Transverse colon (tissue), 4 donors: ENCODE results near the gene ADPRHL1.

Experiments
- CTCF ChIP-seq, 5 experiments: fragments of 200-600 bp in 3 of 5; fragments of 450-650 bp in 2 of 5; sonication (generic) in 3 of 5; IDR thresholded peaks; 1 replicate in 2 of 5; 2 replicates in 3 of 5; pipeline ENCODE4 v1.5.1; 2016 to 2017; ENCODE audit warnings: antibody characterized with exemption in 5 of 5, inconsistent platforms in 3 of 5, mild to moderate bottlenecking in 2 of 5, moderate library complexity in 1 of 5
- EP300 ChIP-seq: sonication (generic); formaldehyde crosslinking; IDR thresholded peaks from one replicate; pipeline ENCODE4 v1.6.1; 2017; ENCODE audit warnings: antibody characterized with exemption, low read depth
- POLR2A ChIP-seq: fragments of 450-650 bp; IDR thresholded peaks from one replicate; pipeline ENCODE4 v1.6.1; 2016; ENCODE audit warnings: antibody characterized with exemption, mild to moderate bottlenecking, moderate library complexity
- POLR2AphosphoS5 ChIP-seq, 3 donors: sonication (generic); formaldehyde crosslinking; IDR thresholded peaks; one replicate each; pipeline ENCODE4 v1.6.1; 2016; ENCODE audit warnings: antibody characterized with exemption in 3 of 3

DNA sequence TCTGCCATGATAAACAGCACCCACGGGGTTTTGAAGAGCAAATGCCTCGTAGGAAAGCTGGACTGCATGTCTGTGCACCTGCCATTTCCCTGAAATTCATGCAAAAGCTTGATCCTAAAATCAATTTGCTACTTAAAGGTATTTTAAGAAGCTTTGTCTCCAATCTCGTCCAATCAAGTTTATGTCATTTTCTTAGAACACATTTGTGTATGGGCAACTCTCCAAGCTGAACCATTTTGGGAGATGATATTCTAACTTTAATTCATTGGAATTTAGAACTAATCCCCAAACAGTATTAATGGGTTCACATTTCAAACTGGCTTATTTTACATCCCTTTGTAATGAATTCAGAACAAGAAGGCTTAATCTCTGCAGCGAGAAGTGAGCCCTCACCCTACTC lies 822 bp downstream of the ADPRHL1 start:
- no peak for TF ChIP-seq CTCF (IDR thresholded peaks at IDR 0.05)
- no peak for TF ChIP-seq EP300
- TF ChIP-seq POLR2A, result no peak
- TF ChIP-seq POLR2AphosphoS5 (IDR thresholded peaks at IDR 0.05), result no peak
